ENCODE measurements around the gene PNPLA5.

DNA sequence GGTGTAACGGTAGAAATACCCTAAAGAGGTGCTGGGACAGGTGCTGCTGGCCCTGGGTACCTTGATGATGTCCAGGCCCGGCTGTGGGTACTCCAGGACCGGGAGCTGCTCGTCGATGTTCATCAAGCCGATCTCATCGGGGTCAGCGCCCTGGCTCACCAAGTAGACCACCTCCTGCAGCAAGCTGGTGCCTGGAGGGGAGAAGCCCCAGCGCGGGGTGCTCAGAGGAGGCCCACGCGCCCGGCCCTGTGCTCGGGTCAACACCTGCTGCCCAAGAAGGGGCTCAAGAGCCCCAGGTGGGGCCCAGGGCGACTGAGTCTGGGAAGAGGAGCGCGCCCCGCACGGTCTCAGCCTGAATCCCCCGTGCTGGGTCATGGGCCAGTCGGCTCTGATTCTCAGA lies 50.1 kb downstream of the PNPLA5 start:
- TF ChIP-seq, protein P1, sequence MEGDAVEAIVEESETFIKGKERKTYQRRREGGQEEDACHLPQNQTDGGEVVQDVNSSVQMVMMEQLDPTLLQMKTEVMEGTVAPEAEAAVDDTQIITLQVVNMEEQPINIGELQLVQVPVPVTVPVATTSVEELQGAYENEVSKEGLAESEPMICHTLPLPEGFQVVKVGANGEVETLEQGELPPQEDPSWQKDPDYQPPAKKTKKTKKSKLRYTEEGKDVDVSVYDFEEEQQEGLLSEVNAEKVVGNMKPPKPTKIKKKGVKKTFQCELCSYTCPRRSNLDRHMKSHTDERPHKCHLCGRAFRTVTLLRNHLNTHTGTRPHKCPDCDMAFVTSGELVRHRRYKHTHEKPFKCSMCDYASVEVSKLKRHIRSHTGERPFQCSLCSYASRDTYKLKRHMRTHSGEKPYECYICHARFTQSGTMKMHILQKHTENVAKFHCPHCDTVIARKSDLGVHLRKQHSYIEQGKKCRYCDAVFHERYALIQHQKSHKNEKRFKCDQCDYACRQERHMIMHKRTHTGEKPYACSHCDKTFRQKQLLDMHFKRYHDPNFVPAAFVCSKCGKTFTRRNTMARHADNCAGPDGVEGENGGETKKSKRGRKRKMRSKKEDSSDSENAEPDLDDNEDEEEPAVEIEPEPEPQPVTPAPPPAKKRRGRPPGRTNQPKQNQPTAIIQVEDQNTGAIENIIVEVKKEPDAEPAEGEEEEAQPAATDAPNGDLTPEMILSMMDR (IDR thresholded peaks at IDR 0.05) = no peak
- no peak for TF ChIP-seq POLR2A (IDR thresholded peaks at IDR 0.05)
